Endothelial cell of umbilical vein (primary cell): Measurements from ENCODE around the gene ATG7. TPM values are rescaled to one million over a fixed set of nuclear protein-coding genes. Genes with fewer than 3 reads are reported as not detected.

Source experiments
- BruUV-seq: library from RNA; stranded (reverse); fragments of 400-500 nt; replicated peaks from 2 replicates; lab custom pipeline; 2021; lab: Mats Ljungman, UMichigan
- CTCF ChIA-PET: fragments of 300-600, 350-600 bp; sonication (Branson Sonifier 250); formaldehyde crosslinking; loops from one replicate; lab custom pipeline; 2021; ENCODE audit warnings: antibody characterized with exemption, inconsistent platforms; lab: Charles Lee
- POLR2A ChIA-PET: fragments of 300-600, 350-600 bp; sonication (Branson Sonifier 250); formaldehyde crosslinking; loops from one replicate; lab custom pipeline; 2021; ENCODE audit warnings: antibody characterized with exemption, inconsistent platforms; lab: Charles Lee
- DNase-seq: peaks from one replicate; pipeline ENCODE4 v3.0.0-alpha.2; 2011; ENCODE audit warnings: low read depth, low spot score
- FAIRE-seq: peaks from 2 replicates; lab custom pipeline; 2011; peaks lifted over from hg19 to GRCh38; lab: Jason Lieb, UNC
- H2AFZ ChIP-seq: 2 replicates; pipeline ENCODE4 v1.6.0; 2012; ENCODE audit warnings: low read depth, low read length, control low read depth, inconsistent platforms
- H3K27ac ChIP-seq: 2 replicates; pipeline ENCODE4 v1.5.1; 2011; ENCODE audit warnings: low read depth, mild to moderate bottlenecking, control low read depth, low read length, moderate library complexity; ENCODE audit not compliant: insufficient read depth
- H3K27me3 ChIP-seq, 2 experiments: 2 replicates each; pipeline versions ENCODE4 v1.6.0 to v1.6.1; 2011; ENCODE audit warnings: low read length in 2 of 2, mixed read lengths in 1 of 2; ENCODE audit not compliant: control insufficient read depth in 2 of 2, insufficient read depth in 2 of 2
- H3K36me3 ChIP-seq, 2 experiments: 2 replicates in 1 of 2; 3 replicates in 1 of 2; pipeline ENCODE4 v1.5.1; 2011; ENCODE audit warnings: low read length in 2 of 2, mild to moderate bottlenecking in 1 of 2, moderate library complexity in 1 of 2; ENCODE audit not compliant: control insufficient read depth in 2 of 2, insufficient read depth in 2 of 2; ENCODE audit errors: extremely low read depth in 1 of 2
- H3K4me1 ChIP-seq: 3 replicates; pipeline ENCODE4 v1.5.1; 2011; ENCODE audit warnings: mild to moderate bottlenecking, low read length; ENCODE audit not compliant: control insufficient read depth, insufficient read depth; ENCODE audit errors: extremely low read depth
- H3K4me2 ChIP-seq: 2 replicates; pipeline ENCODE4 v1.6.1; 2011; ENCODE audit warnings: low read length, control low read depth, mixed read lengths; ENCODE audit not compliant: insufficient read depth
- H3K4me3 ChIP-seq, 3 experiments: fragments of 200-600 bp in 1 of 3; sonication (generic), shearing (Covaris generic) in 1 of 3; replicated peaks in 1 of 3; 2 replicates each; pipeline ENCODE4 v1.5.1; 2011 to 2016; ENCODE audit warnings: control low read depth in 3 of 3, low read length in 3 of 3, mild to moderate bottlenecking in 2 of 3, inconsistent platforms in 1 of 3, low read depth in 1 of 3, moderate library complexity in 1 of 3; ENCODE audit not compliant: insufficient read depth in 1 of 3
- H3K79me2 ChIP-seq: 2 replicates; pipeline ENCODE4 v1.6.0; 2012; ENCODE audit warnings: low read length, inconsistent platforms; ENCODE audit not compliant: control insufficient read depth, insufficient read depth
- H3K9ac ChIP-seq: replicated peaks from 2 replicates; pipeline ENCODE3; 2011; ENCODE audit warnings: low read length, control low read depth; ENCODE audit not compliant: insufficient read depth; ENCODE audit errors: extremely low read depth
- H3K9me1 ChIP-seq: replicated peaks from 3 replicates; pipeline ENCODE4 v1.6.0; 2011; ENCODE audit warnings: mild to moderate bottlenecking, low read length; ENCODE audit not compliant: control insufficient read depth, insufficient read depth; ENCODE audit errors: extremely low read depth
- H3K9me3 ChIP-seq: replicated peaks from 2 replicates; pipeline ENCODE4 v1.5.1; 2012; ENCODE audit warnings: low read length, inconsistent platforms; ENCODE audit not compliant: control insufficient read depth, insufficient read depth
- H4K20me1 ChIP-seq: replicated peaks from 2 replicates; pipeline ENCODE3; 2011; ENCODE audit warnings: mild to moderate bottlenecking, low read length; ENCODE audit not compliant: control insufficient read depth, insufficient read depth; ENCODE audit errors: extremely low read depth
- EZH2 ChIP-seq: IDR thresholded peaks from 2 replicates; pipeline ENCODE4 v1.6.1; 2012; ENCODE audit warnings: borderline replicate concordance, low read depth, mild to moderate bottlenecking, moderate library complexity, low read length, inconsistent platforms; ENCODE audit not compliant: severe bottlenecking
- FOS ChIP-seq: IDR thresholded peaks from 2 replicates; pipeline ENCODE4 v1.6.1; 2011; ENCODE audit warnings: mild to moderate bottlenecking, low read length, moderate library complexity, borderline replicate concordance; ENCODE audit not compliant: insufficient read depth
- GATA2 ChIP-seq: IDR thresholded peaks from 2 replicates; pipeline ENCODE4 v1.7.0; 2011; ENCODE audit warnings: low read depth, mild to moderate bottlenecking, moderate library complexity, mixed read lengths, low read length; ENCODE audit not compliant: insufficient read length, insufficient read depth
- JUN ChIP-seq: IDR thresholded peaks from 2 replicates; pipeline ENCODE4 v1.6.1; 2011; ENCODE audit warnings: borderline replicate concordance, low read depth; ENCODE audit not compliant: insufficient read length, insufficient read depth
- MYC ChIP-seq: IDR thresholded peaks from one replicate; pipeline ENCODE4 v1.6.1; 2011; ENCODE audit warnings: mild to moderate bottlenecking, low read depth, low read length
- POLR2A ChIP-seq: IDR thresholded peaks from 2 replicates; pipeline ENCODE4 v1.6.1; 2012; ENCODE audit warnings: low read depth, mild to moderate bottlenecking, control low read depth, low read length
- POLR2AphosphoS5 ChIP-seq: IDR thresholded peaks from 2 replicates; pipeline ENCODE4 v1.6.1; 2012; ENCODE audit warnings: low read depth, mild to moderate bottlenecking, control low read depth, low read length, moderate library complexity; ENCODE audit not compliant: insufficient read depth
- dilution Hi-C: fragments of 300-500 bp; cut with MboI; formaldehyde crosslinking; loops from one replicate; pipeline ENCODE4 v1.15.0; 2019; ENCODE audit warnings: low sequenced_read_pairs; ENCODE audit not compliant: extremely low pct_ligation_motif_present
- intact Hi-C: fragments of 100-400 bp; cut with micrococcal nuclease; formaldehyde crosslinking; loops from one replicate; pipeline ENCODE4 v1.10.0; 2022
- polyA plus RNA-seq, 4 experiments: library from polyadenylated mRNA; depleted of rRNA in 3 of 4; stranded (reverse) in 3 of 4; unstranded in 1 of 4; fragments of >200 nt; gene quantifications; 2 replicates each; pipeline versions ENCODE4 v1.2.1 to v1.2.3, GENCODE V29; 2011 to 2012; ENCODE audit warnings: missing spikeins in 1 of 4
- total RNA-seq: library from RNA; stranded (reverse); gene quantifications from 2 replicates; pipeline ENCODE4 v1.2.3, GENCODE V29; 2021
- TF ChIP-seq, protein P1 (sequence below): IDR thresholded peaks from 2 replicates; pipeline ENCODE4 v1.6.1; 2011; ENCODE audit not compliant: insufficient read depth, insufficient read length
- TF ChIP-seq, protein P2 (sequence below), 2 donors: IDR thresholded peaks; 1 replicate in 1 of 2; 2 replicates in 1 of 2; pipeline ENCODE4 v1.5.1; 2011; ENCODE audit warnings: low read length in 2 of 2, mild to moderate bottlenecking in 2 of 2, moderate library complexity in 2 of 2, control low read depth in 1 of 2, inconsistent platforms in 1 of 2, low read depth in 1 of 2; ENCODE audit not compliant: insufficient read depth in 1 of 2; ENCODE audit errors: extremely low read depth in 1 of 2

The ATG7 gene
- total and polyA plus RNA-seq, 2 donors (not counting 3 experiments of a cell fraction or from before 2014, with no cell fraction given) = 30.8 to 48.3 TPM

DNA sequence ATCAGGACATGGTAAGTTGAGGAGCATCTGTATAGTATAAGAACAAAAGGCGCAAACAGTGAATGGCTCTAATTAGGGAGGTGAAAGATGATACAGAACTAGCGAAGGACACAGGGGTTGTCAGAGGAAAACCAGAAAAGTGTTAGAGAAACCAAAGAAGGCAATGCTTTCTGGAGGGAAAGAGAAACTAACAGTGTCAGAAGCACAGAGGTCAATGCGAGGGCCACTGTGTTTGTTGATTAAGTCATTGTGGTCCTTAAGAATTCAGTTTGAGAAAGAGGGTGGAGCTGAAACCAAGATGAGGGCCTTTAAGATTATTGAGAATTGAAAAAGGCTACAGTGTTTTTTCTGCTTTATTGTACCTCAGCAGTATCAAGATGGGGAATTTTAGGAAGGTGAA lies 28.8 kb downstream of the ATG7 start:
- FAIRE-seq = no peak
- H4K20me1 ChIP-seq = no peaks in the 10 kb centered on the region
- no peaks in the 10 kb centered on the region for H3K27me3 ChIP-seq
- no peaks in the 10 kb centered on the region for H3K9me3 ChIP-seq
- H3K4me1 ChIP-seq = peaks cover 11% of the 10 kb centered on the region
- no peaks in the 10 kb centered on the region for H3K79me2 ChIP-seq
- peaks cover 0 to 8% of the 10 kb centered on the region in 2 experiments for H3K36me3 ChIP-seq
- BruUV-seq = no TSS peak
- no peak overlapping the region for H3K4me2 ChIP-seq
- dilution Hi-C loops = no loop called here
- intact Hi-C loops = no loop called here
- ChIA-PET CTCF (no interaction called here), POLR2A (no interaction called here)
- no peak for TF ChIP-seq GATA2
- no peak for TF ChIP-seq JUN
- TF ChIP-seq, protein P1, sequence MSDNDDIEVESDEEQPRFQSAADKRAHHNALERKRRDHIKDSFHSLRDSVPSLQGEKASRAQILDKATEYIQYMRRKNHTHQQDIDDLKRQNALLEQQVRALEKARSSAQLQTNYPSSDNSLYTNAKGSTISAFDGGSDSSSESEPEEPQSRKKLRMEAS = no peak
- TF ChIP-seq POLR2AphosphoS5 = no peak
- TF ChIP-seq, protein P2, sequence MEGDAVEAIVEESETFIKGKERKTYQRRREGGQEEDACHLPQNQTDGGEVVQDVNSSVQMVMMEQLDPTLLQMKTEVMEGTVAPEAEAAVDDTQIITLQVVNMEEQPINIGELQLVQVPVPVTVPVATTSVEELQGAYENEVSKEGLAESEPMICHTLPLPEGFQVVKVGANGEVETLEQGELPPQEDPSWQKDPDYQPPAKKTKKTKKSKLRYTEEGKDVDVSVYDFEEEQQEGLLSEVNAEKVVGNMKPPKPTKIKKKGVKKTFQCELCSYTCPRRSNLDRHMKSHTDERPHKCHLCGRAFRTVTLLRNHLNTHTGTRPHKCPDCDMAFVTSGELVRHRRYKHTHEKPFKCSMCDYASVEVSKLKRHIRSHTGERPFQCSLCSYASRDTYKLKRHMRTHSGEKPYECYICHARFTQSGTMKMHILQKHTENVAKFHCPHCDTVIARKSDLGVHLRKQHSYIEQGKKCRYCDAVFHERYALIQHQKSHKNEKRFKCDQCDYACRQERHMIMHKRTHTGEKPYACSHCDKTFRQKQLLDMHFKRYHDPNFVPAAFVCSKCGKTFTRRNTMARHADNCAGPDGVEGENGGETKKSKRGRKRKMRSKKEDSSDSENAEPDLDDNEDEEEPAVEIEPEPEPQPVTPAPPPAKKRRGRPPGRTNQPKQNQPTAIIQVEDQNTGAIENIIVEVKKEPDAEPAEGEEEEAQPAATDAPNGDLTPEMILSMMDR (IDR thresholded peaks at IDR 0.05; ENCODE audit: extremely low read depth in 1 of 2, insufficient read depth in 1 of 2, low read depth in 1 of 2, low read length in 2 of 2) = no peak
- TF ChIP-seq MYC = no peak
- no peak for TF ChIP-seq EZH2
- no peak for TF ChIP-seq FOS
- TF ChIP-seq POLR2A = no peak
- no peak overlapping the region for H3K27ac ChIP-seq
- H3K9me1 ChIP-seq = no peaks in the 10 kb centered on the region
- no peak overlapping the region for H3K4me3 ChIP-seq
- no peak for DNase-seq
- no peak overlapping the region for H2AFZ ChIP-seq
- H3K9ac ChIP-seq = no peak overlapping the region
